ENCODE measurements around the gene ITGB3.

DNA sequence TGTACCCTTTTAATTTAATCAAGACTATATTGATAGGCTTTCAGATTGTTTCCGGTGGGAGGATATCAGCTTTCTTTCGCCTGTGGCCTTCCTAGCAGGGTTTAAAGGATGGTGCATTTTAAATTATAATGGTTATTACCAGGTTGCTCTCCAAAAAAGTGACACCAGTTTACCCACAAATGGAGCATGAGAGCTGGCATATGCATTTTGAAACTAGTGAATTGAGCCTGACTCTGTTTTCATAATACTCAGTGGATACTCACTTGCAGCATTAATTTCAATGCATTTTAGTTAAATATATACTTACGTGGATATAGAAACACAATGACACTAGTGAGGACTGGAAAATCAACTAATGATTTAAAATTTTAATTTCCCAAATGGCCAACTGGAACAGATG is 38.7 kb upstream of the ITGB3 start:
- TF ChIP-seq EZH2 (IDR thresholded peaks at IDR 0.05; ENCODE audit: insufficient read depth, poor library complexity, severe bottlenecking), result no peak
- no peak for TF ChIP-seq EZH2phosphoT487 (IDR thresholded peaks at IDR 0.05; ENCODE audit: insufficient read depth, low read depth)

Data from GM23248 (cell line).